ENCODE measurements around the gene RHCG. TPM values are rescaled to one million over a fixed set of nuclear protein-coding genes. Genes with fewer than 3 reads are reported as not detected.
A peak's percentile ranks its signal among the peaks of the same experiment; 100 is the strongest.

The RHCG gene
- total RNA-seq, 2 donors from 2014 or later = 0.52 TPM; not detected in 1

DNA sequence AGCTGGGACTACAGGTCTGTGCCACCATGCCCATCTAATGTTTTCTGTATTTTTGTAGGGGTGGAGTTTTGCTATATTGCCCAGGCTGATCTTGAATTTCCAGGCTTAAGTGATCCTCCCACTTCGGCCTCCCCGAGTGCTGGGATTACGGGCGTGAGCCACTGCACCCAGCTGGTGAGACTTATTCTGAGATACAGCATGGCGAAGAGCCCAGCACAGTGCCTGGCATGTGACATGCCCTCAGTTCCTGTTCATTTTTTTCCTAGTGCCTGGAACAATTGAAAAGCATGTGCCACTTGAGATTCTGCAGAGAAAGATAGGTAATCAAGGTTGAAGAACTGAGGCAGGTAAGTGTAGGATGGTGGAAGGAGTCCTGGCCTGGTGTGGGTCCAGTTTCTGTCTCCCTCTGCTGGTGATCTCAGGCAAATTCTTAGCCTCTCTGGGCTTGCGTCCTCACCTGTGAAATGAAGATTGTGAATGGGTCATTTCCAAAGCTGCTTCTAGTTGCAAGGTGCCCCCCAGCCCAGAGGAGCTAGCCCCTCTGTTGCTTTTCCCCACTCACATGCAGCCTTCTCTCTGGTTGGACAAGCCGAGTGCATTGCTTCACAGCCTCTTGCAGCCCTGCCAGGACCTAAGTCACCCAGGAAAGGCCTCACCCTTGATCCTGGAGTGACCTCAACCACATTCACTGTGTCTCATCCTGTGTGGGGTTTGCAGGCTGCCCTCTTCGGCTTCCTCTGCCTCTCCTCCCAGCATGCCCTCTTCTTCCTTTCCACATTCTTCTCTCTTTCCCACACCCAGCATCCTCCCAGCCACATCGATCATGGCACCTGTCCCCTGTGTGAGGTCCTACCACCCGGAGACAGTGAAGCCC, 4.3 kb upstream of the RHCG start:
- no peak overlapping the region for H3K4me3 ChIP-seq
- intact Hi-C loops (cut with DNase I) = no loop called here
- H3K9me3 ChIP-seq = no peaks in the 10 kb centered on the region
- peaks cover 12% of the 10 kb centered on the region for H3K4me1 ChIP-seq
- no peaks in the 10 kb centered on the region for H3K27me3 ChIP-seq
- ATAC-seq = no peak
- WGBS, 2 donors = 83 to 89% methylated on average over 10 of the region's 10 CpGs
- no peak for DNase-seq
- TF ChIP-seq, protein P1, sequence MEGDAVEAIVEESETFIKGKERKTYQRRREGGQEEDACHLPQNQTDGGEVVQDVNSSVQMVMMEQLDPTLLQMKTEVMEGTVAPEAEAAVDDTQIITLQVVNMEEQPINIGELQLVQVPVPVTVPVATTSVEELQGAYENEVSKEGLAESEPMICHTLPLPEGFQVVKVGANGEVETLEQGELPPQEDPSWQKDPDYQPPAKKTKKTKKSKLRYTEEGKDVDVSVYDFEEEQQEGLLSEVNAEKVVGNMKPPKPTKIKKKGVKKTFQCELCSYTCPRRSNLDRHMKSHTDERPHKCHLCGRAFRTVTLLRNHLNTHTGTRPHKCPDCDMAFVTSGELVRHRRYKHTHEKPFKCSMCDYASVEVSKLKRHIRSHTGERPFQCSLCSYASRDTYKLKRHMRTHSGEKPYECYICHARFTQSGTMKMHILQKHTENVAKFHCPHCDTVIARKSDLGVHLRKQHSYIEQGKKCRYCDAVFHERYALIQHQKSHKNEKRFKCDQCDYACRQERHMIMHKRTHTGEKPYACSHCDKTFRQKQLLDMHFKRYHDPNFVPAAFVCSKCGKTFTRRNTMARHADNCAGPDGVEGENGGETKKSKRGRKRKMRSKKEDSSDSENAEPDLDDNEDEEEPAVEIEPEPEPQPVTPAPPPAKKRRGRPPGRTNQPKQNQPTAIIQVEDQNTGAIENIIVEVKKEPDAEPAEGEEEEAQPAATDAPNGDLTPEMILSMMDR (IDR thresholded peaks at IDR 0.05) = peak in 3 of 7 experiments; percentile 10 to 29 (median 22)
- no peak for TF ChIP-seq POLR2A (IDR thresholded peaks at IDR 0.05)
- no peaks in the 10 kb centered on the region for H3K36me3 ChIP-seq (replicated peaks in 1 of 2; ENCODE audit: insufficient read depth in 1 of 2, low read depth in 2 of 2)
- no peak overlapping the region for H3K27ac ChIP-seq

DNA sequence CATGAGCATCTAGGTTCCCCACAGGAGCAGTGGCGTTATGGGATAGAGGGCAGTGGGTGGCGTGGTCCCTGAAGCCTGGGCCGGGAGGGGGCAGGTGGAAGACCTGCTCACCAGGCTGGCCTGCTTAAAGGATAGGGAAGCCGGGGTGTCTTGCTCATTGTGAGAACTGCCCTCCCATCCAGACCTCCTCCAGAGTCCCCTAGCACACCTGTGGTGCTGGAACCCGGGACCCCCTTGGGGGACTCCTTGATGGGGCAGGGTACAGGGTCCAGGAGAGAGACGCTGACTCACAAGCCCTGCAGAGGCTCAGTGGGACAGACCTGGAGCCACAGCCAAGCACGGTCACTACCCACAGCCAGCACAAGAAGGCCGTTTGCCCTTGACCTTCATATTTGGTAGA, 2.8 kb upstream of the RHCG start:
- DNase-seq (no peak), ATAC-seq (no peak)
- Histone ChIP-seq H3K36me3 (replicated peaks in 1 of 2; ENCODE audit: insufficient read depth in 1 of 2, low read depth in 2 of 2) (no peaks in the 10 kb centered on the region), H3K4me1 (peaks cover 18% of the 10 kb centered on the region), H3K27ac (no peak overlapping the region), H3K9me3 (no peaks in the 10 kb centered on the region), H3K27me3 (no peaks in the 10 kb centered on the region), H3K4me3 (no peak overlapping the region)
- TF ChIP-seq, protein P1 (IDR thresholded peaks at IDR 0.05) = no peak
- no peak for TF ChIP-seq POLR2A (IDR thresholded peaks at IDR 0.05)
- intact Hi-C loops (cut with DNase I) = no loop called here
- 61 to 81% methylated on average over 7 to 8 of the region's 8 CpGs for WGBS, 2 donors

DNA sequence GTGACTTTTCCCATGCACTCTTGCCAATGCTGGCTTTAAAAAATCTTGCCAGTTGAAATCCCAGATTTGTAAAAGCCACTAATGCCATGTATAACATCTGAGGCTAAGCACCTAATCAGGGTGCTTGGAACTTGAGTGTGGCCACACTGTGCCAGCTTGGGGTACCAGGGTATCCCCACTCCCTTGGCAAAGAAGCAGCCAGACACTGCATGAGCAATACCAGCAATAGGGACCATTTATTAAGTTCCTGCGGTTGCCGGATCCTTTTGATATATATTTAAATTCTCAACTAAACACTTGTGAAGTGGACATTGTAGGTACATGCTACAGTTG, 2.2 kb upstream of the RHCG start:
- Histone ChIP-seq H3K4me1 (peaks cover 18% of the 10 kb centered on the region), H3K4me3 (no peak overlapping the region), H3K27ac (no peak overlapping the region), H3K36me3 (replicated peaks in 1 of 2; ENCODE audit: insufficient read depth in 1 of 2, low read depth in 2 of 2) (no peaks in the 10 kb centered on the region), H3K9me3 (no peaks in the 10 kb centered on the region), H3K27me3 (no peaks in the 10 kb centered on the region)
- DNase-seq = no peak
- ATAC-seq = no peak
- TF ChIP-seq, protein P1 (IDR thresholded peaks at IDR 0.05) = no peak
- no peak for TF ChIP-seq POLR2A (IDR thresholded peaks at IDR 0.05)
- intact Hi-C loops (cut with DNase I) = no loop called here
- WGBS, 2 donors = 77 to 79% methylated on average over 2 of the region's 2 CpGs

DNA sequence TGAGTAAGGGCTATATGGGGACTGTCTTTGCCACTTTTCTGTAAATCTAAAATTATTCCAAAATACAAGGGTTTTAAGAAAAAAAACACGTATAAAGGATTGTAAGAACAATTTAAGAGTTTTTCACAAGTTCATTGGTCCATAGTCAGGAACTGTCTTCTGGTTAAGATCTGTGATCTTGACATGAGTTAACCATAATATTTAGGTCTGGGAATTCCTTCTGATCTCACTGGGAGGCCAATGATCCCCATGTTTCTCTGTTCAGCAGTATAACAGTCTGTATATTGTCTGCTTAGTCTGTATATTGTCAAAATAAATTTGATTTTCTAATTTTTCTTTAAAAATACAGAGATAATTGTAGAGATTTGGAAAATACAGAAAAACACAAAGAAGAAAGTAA, 848 bp upstream of the RHCG start:
- intact Hi-C loops (cut with DNase I) = no loop called here
- Histone ChIP-seq H3K27ac (no peak overlapping the region), H3K4me3 (no peak overlapping the region), H3K4me1 (peaks cover 18% of the 10 kb centered on the region), H3K27me3 (no peaks in the 10 kb centered on the region), H3K36me3 (replicated peaks in 1 of 2; ENCODE audit: insufficient read depth in 1 of 2, low read depth in 2 of 2) (no peaks in the 10 kb centered on the region), H3K9me3 (no peaks in the 10 kb centered on the region)
- 67 to 69% methylated on average over 1 of the region's 1 CpG for WGBS, 2 donors
- no peak for ATAC-seq
- DNase-seq = no peak
- TF ChIP-seq, protein P1 (IDR thresholded peaks at IDR 0.05) = no peak
- TF ChIP-seq POLR2A (IDR thresholded peaks at IDR 0.05) = no peak

DNA sequence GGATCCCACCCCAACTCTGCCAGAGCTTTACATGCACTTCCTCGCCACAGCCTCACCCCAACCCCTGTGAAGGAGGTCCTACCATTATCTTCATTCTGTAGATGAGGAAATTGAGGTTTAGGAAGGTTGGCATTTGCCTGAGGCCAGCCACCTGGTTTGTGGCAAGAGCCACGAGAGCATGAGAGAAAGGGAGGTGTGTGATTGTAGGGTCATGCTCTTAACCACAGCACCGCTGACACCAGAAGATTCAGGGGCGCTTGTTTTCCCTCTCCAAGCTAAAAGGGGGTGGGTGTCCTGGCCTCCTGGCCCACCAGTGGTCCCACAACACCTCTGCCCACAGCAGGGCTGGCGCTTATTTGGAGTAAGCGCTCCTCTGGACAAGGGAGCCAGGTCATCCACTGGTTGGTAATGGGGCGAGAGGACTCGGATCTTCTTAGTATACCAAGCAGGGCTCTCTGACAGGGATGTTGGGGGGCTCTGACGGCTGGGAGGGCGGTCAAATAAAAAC, 691 bp downstream of the RHCG start:
- intact Hi-C loops (cut with DNase I) = no loop called here
- TF ChIP-seq POLR2A (IDR thresholded peaks at IDR 0.05) = no peak
- TF ChIP-seq, protein P1 (IDR thresholded peaks at IDR 0.05) = no peak
- Histone ChIP-seq H3K9me3 (no peaks in the 10 kb centered on the region), H3K36me3 (replicated peaks in 1 of 2; ENCODE audit: insufficient read depth in 1 of 2, low read depth in 2 of 2) (no peaks in the 10 kb centered on the region), H3K4me1 (peaks cover 18% of the 10 kb centered on the region), H3K4me3 (no peak overlapping the region), H3K27me3 (no peaks in the 10 kb centered on the region), H3K27ac (no peak overlapping the region)
- 56 to 68% methylated on average over 6 to 10 of the region's 10 CpGs for WGBS, 2 donors
- DNase-seq (no peak), ATAC-seq (no peak)

Measured in body of pancreas (tissue), 4 donors.